ENCODE measurements around the gene LYL1.

- TF ChIP-seq, protein P1, sequence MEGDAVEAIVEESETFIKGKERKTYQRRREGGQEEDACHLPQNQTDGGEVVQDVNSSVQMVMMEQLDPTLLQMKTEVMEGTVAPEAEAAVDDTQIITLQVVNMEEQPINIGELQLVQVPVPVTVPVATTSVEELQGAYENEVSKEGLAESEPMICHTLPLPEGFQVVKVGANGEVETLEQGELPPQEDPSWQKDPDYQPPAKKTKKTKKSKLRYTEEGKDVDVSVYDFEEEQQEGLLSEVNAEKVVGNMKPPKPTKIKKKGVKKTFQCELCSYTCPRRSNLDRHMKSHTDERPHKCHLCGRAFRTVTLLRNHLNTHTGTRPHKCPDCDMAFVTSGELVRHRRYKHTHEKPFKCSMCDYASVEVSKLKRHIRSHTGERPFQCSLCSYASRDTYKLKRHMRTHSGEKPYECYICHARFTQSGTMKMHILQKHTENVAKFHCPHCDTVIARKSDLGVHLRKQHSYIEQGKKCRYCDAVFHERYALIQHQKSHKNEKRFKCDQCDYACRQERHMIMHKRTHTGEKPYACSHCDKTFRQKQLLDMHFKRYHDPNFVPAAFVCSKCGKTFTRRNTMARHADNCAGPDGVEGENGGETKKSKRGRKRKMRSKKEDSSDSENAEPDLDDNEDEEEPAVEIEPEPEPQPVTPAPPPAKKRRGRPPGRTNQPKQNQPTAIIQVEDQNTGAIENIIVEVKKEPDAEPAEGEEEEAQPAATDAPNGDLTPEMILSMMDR (IDR thresholded peaks at IDR 0.05; ENCODE audit: low read depth, low read length, poor library complexity, severe bottlenecking) = no peak
- no peak for TF ChIP-seq EZH2phosphoT487 (IDR thresholded peaks at IDR 0.05; ENCODE audit: borderline replicate concordance, low read length)
These were observed 35.5 kb downstream of the LYL1 start for GRCh38 chr19:13066933-13067807.

Measured in DOHH2 (cell line).